Medulla oblongata (tissue), 1 donor: ENCODE measurements around the gene GULP1.
"Not testable (repeated sequence)": the region's sequence is repeated elsewhere in the genome, so short reads cannot be mapped to it uniquely, and the experiment has no call there.

Source experiments
- DNase-seq: peaks from one replicate; pipeline ENCODE4 v3.0.0-alpha.2; 2015; ENCODE audit errors: extremely low spot score

The GULP1 gene

DNA sequence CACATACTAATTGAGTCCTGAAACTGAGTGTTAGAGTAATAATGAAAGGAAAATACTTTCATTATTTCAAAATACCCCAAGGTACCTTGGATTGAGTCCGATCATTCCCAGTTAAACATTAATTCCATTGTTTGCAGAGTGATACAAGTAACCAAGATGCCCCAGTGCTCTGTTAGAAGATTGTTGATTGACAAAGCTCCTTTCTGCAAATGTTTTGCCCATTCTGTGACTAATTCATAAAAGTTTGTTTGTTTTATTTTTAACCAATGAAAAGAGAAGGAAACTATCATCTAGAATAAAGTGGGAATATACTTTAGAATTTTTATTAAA lies 124.0 kb downstream of the GULP1 start:
- DNase-seq, result no peak

DNA sequence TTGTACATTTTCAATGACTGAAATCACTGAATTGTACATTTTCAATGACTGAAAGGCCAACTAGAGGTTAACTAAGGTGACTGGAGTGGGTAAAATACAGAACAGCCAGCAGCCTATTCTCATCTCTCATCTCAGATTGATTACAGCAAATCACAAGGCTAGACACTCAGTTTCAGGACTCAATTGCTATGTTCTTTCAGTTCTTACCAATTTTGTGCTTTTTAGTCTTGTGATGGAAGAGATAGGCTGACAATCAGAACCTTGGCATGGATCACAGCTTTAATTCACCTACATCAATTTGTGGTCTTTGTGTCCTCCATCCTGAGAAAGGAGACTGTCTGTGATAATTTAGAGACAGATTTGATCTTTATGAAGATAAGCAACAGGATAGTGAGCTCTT lies 124.7 kb downstream of the GULP1 start:
- DNase-seq, result no peak

GRCh38 chr2:188422726-188423125 lies 131.1 kb downstream of the GULP1 start:
- DNase-seq, result no peak

DNA sequence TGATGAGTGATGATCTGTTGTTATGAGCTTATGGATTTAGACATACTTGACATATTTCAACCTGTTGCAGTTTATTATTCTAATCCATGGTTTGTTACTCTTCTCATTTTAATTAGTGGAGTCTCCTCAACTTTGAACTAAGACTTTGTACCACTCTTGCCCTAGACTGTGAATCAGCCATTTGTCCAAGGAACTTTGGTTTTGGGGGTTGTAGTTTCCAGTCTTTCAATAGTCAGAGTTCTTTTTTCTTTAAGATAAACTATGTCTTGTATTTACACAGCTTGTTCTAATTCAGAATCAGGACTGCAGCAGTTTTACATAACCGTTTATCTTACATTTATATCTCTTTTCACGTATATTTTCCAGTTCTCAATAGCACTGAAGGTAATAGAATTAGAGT lies 133.6 kb downstream of the GULP1 start:
- DNase-seq, result no peak

DNA sequence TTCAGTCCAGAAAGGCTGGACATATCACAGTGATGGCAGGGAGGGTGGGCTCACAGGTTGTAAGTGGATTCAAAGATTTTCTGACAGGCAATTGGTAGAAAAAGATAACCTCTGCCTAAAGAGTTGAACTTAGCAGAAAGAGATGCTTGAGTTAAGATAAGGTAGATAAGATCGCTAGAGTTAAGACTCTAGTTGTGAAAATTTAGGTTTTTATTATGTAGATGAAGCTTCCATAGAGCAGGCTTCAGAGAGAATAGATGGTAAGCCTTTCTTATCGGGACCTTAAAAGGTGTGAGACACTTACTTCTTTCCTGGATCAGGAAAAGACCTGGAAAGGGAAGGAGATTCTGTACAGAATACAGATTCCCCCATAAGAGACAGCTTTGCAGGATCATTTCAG lies 134.4 kb downstream of the GULP1 start:
- no peak for DNase-seq

GRCh38 chr2:188430705-188431104 lies 139.0 kb downstream of the GULP1 start:
- DNase-seq, result no peak

- no peak for DNase-seq
These were observed 142.3 kb downstream of the GULP1 start for GRCh38 chr2:188434018-188434417.

DNA sequence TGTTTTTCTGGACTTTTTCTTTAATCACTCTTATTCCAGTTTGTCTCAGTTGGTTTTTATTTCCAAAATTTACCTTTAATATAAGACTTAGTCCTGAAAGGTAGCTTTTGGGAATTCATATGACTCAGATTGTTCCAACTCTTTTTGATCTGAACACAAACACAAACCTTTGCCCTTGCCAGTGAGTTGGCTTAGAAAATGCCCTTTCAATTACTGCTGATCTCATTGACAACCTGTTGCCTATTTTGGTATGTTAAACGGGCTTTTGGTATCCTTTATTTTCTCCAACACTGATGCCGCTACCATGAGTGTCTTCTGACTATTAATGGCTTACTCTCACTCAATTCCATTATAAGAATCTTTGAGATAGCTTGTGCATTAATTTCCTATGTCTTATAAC lies 143.4 kb downstream of the GULP1 start:
- DNase-seq, result no peak

GRCh38 chr2:188437537-188437936 lies 145.9 kb downstream of the GULP1 start:
- DNase-seq, result no peak

DNA sequence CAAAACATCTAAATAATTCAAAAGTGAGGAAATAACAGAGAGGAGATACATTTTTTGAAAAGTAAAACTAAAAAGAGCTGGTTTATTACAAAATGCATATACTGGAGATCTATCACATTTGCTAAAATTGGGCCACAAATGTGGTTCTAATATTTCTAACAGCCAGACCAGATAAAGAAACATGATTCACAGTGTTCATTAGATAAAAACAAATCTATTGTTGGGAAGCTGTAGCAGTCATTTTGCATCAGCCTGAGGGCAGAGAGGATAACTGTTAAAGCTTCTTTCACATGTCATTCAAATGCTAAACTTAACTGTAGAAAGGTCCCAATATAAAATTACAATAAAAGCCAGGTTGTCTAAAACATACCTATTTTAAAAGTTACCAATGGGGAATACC lies 148.3 kb downstream of the GULP1 start:
- no peak for DNase-seq

- DNase-seq, result no peak
These were observed 149.2 kb downstream of the GULP1 start for GRCh38 chr2:188440849-188441248.

DNA sequence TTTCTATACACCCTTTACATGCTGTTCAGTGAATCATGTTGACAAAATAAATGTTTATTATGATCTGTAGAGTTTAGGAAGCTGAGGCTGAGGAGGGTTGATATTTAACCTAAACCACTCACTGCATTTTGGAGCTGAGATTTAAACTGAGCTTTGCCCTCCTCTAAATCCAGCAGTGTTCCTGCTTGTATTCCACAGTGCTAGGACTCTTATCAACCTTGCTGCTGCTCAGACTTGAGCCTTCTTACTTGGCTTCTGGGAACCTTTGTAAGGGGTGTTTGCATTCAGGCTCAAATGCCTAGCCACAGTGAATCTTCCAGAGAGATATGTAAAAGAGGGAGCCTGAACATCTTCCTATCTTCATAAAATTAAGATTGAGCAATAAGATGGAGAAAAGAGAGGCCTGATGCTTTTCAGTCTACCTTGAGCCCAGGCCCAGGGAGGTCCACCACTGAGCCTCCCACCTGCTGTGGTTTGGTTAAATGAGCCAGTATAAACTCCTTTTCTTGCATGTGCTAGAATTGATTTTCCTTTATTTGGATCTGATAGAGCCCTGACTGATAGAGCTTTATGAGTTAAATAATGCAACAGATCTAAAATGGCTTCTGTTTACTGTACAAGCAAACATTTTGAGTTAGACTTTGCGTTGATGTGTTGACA lies 149.7 kb downstream of the GULP1 start:
- no peak for DNase-seq

DNA sequence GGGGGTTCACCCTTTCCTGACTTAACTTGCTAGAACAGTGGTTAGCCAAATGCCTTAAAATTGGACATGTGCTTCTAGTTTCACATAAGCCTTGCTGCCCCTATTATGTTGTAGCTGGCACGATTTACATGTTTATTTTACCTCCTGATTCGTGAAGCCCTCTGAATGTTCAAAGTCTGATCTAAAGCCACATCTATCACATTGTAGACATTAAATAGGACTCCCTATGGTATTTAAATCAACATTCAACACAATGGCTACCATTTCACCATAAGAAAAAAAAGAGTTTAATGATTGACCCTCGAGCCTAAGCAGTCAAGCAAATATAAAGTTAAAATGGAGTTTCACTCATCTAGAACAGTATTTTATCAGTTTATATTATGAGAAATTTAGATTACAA lies 151.5 kb downstream of the GULP1 start:
- no peak for DNase-seq

- no peak for DNase-seq
These were observed 152.6 kb downstream of the GULP1 start for GRCh38 chr2:188444106-188444835.

GRCh38 chr2:188449561-188449960 lies 157.9 kb downstream of the GULP1 start:
- no peak for DNase-seq

- DNase-seq, result no peak
These were observed 158.3 kb downstream of the GULP1 start for GRCh38 chr2:188449971-188450370.

DNA sequence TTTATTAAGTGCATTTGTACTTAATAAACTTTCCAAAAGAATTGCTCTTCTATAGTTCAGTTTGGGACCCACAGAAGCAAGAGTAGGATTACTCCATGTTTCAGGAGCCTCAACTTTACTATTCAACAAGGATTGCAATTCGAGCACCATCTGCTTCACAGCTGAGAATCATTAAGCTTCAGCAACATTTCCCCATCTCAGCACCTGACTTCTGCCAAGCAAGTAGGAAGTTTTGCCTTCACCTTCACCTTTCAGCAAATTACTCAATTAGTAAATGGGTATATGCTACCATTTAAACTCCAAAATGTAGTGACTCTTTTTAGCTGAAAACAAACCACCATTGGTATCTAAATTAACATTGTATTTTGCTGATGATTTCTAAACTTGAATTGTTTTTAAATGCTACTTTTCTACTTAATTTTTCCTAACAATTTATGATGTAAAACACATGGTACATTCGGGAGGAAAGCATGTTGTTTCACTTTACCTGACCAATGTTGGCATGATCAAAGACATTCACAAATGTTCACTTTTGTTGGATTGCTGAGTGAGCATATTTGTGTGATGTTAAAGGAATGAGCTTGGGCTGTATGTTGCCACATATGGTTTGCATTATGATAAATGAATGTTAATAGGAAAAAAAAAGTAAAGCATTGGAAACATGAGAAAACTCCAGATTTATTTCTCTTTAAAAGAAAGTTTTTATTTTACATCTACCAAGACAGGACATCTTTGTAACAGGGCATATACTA lies 159.2 kb downstream of the GULP1 start:
- no peak for DNase-seq

DNA sequence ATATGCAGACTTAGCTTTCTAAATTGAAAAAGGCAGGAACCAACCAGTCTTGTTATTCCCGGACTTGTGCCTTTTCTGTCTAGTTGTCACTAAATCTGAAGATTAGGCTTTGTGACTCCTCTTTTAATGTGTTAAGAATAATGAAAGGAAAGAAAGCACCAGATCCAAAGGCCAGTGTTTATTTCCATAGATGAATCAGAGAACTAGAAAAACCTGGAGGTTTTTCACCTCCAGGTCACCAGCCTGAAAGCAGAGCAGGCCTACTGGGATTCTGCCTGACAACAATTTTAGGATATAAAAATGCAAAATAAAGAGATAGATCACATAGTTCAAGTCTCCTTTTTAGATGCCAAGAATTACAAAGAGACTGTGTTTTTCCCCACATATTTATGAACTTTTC lies 160.4 kb downstream of the GULP1 start:
- DNase-seq, result no peak

DNA sequence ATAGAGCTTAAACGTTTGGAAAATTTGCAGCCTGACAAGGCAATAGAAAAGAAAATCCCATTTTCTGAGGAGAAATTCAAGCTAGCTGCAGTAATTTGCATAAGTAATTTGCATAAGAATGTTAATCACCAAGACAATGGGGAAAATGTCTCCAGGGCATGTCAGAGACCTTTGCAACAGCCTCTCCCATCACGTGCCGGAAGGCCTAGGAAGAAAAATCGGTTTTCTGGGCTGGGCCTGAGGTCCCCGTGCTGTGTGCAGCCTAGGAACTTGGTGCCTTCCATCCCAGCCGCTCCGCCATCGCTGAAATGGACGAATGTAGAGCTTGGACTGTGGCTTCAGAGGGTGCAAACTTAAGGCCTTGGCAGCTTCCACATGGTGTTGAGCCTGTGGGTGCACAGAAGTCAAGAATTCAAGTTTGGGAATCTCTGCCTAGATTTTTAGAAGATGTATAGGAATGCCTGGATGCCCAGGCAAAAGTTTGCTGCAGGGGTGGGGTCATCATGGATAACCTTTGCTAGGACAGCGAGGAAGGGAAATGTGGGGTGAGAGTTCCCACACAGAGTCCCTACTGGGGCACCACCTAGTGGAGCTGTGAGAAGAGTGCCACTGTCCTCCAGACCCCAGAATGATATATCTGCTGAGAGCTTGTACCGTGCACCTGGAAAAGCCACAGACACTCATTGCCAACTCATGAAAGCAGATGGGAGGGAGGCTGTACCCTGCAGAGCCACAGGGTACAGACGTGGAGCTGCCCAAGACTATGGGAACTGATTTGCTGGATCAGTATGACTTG lies 164.6 kb downstream of the GULP1 start:
- no peak for DNase-seq

DNA sequence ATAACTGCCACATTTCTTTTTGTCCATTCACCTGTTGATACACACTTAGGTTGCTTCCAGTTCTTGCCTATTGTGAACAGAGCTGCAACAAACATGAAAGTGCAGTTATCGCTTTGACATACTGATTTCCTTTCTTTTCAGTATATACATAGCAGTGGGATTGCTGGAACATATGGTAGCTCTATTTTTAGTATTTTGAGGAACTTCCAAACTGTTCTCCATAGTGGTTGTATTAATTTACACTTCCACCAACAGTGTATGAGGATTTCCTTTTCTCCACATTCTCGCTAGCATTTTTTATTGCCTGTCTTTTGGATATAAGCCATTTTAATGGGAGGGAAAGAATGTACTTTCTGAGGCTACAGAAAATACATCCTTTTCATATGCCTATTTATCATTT lies 167.4 kb downstream of the GULP1 start:
- DNase-seq, result no peak

- not testable (repeated sequence) for DNase-seq
These were observed 174.4 kb downstream of the GULP1 start for GRCh38 chr2:188466078-188466477.

- no peak for DNase-seq
These were observed 175.1 kb downstream of the GULP1 start for GRCh38 chr2:188466761-188467160.
